NK-92 treated with Interleukin-12 subunit alpha and Interleukin-12 subunit beta, amount 100 ng/mL, for 24 hours (cell line): ENCODE measurements around the gene PLPP7.
"Not testable (repeated sequence)": the region's sequence is repeated elsewhere in the genome, so short reads cannot be mapped to it uniquely, and the experiment has no call there.

Experiments used
- DNase-seq: peaks from one replicate; lab custom pipeline; 2025; lab: John Stamatoyannopoulos, UW

PLPP7 gene

DNA sequence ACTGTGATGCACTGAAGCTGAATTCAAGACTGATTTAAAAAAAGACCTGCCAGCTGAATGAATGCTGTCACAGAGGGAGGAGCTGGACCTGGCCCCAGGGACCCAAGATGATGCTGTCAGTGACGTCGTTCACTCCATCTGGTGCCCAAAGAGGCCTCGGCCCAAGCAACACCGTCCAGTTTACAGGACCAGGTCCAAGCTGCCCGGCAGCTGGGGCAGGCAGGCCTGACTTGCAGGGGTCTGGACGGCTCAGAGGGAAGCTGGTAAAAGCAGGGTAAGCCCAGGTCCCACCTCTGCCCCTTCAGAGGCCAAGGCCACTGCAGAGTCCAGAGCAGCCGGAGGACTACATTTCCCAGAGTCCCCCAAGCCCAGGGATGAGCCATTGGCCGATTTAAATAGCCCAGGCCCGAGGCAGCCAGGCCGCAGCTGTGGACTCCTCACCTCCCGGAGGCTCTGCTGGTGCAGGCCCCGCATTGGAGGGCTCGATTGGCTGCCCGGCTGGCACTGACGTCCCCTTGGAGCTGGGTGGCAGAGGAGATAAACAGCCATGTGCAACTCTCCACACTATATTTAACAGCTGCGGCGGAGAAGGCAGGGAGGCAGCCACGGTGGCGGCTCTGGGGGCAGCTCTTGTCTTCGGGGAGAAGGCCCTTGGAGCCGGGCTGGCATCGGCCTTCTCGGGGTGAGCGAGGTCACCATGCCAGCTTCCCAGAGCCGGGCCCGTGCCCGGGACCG, at the start of gene PLPP7:
PLPP7 (plus strand) TSS at position 423 of the 735 bp plus-strand sequence; CDS start at position 698, 275 bp downstream.
- no peak for DNase-seq

DNA sequence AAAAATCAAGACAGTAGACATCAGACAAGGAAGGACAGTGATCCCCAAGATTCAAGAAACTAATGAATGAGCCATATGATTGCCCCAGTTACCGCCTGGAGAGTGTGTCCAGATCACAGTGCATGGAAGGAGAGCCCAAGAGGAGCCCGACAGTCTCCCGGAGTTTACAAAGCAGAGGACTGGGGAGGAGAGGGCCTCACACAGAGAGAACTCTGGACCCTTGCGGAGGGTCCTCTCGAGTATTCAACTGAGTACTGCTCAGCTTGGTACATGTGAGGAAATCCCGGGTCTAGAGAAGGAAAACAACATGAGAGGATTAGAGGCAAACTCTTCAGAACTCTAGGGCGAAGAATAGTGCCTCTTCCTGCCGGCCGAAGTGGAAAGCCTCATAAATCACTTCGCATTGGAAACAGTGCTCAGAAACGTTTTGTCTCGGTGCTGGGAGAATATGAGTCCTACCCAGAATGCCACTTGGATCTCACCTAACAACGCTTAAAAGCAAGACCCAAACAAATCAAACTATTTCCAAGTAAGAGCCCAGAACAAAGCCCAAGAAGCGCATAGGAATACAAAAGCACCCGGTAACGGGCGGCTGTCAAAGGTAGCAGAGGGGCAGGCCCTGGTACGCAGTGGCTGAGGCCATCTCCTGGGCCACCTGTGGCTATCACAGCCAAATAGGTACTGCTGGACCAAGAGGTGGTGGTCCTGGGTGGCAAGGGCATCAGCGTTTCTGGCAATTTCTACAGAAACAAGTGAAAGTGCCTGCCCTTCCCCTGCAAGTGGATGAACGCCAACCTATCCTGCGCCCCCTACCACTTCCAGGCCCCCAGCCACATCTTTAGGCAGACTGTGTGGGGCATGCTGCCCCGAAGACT, 49.2 kb upstream of the PLPP7 start:
- DNase-seq = no peak

DNA sequence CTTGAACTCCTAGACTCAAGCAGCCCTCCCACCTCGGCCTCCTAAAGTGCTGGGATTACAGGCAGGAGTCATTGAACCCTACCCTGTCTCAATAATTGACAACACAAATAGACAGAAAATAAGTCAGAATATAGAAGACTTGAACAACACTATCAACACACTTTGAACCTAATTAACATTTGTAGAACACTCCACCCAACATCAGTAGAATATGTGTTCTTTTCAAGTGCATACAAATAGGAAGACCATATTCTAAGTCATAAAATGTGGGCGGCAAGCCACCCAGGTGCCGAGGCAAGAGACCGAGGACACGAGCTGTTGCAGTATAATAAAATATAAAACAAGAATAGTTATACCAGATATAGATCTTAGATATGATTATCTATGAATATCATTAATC, 45.2 kb upstream of the PLPP7 start:
- DNase-seq = not testable (repeated sequence)

DNA sequence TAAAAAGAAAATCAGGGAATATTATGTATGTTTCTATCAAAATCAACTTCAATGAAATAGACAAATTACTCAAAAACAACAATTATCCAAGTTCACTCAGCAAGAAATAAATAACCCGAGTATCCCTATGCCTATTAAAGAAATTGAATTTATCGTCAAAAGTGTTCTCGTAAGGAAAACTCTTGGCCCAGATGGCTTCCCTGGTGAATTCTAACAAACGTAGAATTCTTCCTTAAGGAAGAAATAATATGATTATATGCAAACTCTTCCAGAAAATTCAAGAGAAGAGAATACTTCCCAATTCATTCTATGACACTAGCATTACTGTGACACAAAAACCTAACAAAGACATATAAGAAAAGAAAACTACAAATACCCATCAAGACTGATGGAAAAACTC, 42.9 kb upstream of the PLPP7 start:
- no peak for DNase-seq

DNA sequence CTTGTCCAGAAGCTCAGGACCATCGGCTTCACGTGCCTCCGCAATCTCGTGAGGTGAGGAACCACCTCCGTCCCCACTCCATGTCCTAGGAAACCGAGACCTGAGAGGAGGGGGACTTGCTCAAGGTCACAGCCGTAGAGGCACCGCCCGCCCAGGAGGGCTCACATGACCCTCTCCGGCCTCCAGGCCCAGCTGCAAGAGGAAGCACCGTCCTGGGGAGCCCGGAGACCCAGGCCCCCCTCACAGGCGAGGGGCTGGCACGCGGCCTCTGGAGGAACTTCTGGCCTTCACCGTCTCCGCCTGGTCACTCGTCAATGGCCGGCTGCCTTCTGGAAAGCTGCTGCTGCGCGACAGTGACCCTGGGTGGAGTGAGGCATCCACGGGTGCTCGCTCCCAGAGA, 37.4 kb upstream of the PLPP7 start:
- DNase-seq = no peak

DNA sequence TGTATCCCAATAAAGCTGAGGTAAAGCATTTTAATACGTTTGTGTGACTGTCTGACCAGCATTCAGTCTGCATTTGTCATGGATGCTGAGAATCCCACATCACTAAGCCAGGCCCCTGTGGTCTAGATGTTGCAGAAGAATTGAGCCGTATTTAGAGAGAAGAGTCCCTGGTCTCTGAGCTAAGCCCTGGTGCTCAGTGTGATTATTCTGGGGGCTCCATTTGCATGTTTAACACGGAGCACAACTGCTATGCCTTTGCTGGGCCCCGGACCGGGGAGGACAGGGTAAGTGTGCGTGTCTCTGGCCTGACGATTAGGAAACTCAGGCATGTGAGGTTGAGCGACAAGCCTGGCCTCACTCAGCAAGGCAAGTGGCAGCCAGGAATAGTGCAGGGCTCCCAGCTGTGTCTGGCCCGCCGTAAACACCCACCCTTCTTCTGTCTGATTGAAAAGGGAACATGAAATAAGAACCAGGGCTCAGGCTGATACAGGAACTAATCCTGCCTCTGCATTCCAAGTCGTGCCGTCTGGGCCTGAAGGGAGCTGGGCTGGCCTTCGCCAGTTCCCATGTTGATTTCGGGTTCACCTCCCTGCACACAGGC, 35.5 kb upstream of the PLPP7 start:
- DNase-seq = no peak

DNA sequence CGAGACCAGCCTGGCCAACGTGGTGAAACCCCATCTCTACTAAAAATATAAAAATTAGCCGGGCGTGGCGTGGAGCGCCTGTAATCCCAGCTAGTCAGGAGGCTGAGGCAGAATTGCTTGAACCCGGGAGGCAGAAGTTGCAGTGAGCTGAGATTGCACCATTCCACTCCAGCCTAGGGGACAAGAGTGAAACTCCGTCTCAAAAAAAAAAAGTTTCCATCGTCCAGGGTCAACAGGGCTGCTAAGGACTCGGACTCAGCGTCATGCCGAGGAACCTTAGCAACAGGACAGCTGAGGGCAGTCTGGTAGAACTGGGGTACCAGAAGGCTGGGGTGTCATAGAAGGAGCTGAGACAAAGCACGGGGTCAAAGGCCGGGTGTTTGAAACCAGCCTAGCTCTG, 34.9 kb upstream of the PLPP7 start:
- DNase-seq = no peak

DNA sequence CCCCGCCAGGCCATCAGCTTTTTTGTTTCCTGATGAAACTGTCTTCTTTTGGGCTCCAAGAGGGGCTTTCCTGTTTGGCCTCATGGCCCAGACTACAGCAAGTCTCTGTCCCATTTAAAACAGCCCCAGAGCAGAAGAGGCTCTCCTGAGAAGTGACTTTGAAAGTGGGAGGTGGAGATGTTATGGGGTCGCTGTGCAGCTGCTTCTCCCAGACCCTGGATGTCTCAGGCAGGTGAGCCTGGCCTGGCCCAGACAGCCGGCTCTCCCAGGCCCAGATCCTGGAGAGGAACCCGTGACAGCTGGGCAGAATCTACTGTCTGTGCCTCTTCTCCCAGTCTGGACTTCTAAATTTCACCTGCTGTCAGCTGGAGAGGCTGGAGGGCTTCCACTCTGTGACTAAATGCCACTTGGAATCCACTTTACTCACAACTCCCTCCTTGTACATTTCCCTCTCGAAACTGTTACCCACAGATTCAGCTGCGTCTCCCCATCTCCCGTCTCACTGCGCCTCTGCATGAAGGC, 33.8 kb upstream of the PLPP7 start:
- no peak for DNase-seq

DNA sequence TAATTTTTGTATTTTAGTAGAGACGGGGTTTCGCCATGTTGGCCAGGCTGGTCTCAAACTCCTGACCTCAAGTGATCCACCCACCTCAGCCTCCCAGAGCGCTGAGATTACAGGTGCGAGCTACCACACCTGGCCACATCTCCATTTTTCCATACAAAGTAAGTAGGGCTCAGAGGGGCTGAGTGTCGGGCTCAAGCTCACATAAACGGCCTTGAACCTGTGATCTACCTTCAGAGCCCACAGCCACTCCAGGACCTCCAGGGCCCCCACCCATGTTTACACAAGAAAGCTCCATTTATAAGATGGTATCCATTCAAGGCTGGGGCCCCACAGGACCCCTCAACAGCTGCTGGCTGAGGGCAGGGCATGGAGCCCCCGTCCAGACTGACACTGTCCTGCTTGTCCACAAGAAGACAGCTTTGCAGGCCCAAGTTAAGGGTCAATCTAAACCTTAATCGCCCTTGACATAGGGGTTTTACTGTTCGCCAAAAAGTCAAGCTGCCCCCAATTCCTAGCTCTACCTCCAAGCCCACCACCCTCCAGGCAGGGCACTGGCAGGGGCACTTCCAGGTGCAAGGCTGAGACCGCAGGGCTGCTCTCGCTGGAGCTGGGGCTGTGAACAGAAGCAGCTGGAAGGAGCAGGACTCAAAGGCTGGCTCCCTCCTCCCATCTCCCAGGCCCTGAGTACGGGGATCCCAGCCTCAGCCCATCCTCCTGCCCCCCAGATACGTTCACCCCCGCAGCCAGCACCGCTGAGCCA, 32.1 kb upstream of the PLPP7 start:
- DNase-seq = no peak

DNA sequence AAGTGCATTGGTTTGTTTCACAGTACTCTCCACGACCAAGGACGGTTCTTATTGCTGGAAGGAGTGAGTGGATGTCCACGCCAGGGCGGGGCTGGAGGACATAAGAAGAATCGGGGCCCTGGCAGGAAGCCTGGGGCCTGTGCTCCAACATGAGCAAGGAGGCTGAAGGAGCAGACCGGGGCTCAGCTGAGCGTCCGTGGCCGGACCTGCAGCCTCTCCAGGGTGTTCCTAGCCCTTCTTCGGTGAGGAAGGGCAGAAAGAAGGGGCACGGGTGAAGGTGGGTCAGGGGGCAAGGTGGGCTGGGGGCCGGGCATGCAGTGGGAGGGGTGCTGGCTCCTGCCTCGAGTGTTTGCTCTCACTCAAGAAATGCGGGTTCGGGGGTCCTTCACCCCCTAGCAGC, 31.3 kb upstream of the PLPP7 start:
- DNase-seq = no peak

DNA sequence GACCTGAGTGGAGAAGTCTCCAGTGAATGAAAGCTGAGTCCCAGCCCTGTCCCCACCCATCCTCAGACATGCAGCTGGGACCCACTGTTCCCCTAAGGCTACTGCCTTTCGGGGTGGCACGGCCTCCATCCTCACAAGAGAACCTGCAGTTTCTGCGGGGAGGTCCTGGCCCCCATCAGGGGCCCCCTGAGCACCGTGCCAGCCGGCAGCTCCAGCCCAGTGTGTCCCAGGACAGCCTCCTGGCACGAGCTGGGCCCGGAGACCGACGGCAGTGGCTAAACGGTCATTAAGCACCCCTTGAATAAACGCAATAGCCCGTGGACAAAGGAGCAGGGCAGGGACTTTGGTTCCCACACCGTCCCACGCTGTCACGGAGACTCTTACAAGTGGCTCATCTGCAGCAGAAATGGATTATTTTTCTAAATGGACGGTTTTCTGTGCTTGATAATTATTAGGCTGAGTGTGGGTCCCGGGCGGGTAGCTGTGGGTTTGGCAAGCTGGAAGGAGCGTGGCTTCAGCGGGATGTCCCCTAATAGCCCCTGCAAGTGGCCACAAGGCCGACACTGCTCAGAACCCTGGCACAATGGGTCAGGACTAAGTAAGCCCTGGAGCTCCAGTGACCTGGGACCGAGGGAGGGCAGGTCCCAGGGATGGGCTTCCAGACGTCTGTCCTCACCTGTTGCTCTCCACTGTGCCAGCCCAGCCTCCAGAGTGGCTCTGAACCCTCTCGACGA, 30.7 kb upstream of the PLPP7 start:
- DNase-seq = no peak

DNA sequence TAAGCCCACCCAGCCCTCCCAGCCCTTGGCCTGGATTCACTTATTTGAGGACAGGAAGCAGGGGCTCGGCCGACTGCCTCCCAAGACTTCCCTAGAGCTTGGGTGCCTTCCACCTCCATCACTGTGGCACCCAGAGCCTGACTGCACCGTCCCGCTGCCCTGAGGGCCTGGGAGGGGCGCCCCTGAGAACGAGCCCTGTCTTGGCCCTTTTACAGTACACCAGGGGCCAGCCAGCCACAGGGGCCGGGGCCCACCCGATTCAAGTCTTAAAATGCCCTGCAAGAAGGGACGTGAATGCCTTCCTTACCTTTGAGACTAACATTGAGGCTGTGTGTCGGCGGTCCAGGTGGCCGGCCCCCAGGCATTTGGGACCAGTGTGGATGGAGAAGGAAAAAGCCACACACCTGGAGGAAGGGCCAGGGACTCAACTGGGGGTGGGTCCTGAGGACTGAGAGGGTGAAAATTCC, 30.1 kb upstream of the PLPP7 start:
- no peak for DNase-seq

DNA sequence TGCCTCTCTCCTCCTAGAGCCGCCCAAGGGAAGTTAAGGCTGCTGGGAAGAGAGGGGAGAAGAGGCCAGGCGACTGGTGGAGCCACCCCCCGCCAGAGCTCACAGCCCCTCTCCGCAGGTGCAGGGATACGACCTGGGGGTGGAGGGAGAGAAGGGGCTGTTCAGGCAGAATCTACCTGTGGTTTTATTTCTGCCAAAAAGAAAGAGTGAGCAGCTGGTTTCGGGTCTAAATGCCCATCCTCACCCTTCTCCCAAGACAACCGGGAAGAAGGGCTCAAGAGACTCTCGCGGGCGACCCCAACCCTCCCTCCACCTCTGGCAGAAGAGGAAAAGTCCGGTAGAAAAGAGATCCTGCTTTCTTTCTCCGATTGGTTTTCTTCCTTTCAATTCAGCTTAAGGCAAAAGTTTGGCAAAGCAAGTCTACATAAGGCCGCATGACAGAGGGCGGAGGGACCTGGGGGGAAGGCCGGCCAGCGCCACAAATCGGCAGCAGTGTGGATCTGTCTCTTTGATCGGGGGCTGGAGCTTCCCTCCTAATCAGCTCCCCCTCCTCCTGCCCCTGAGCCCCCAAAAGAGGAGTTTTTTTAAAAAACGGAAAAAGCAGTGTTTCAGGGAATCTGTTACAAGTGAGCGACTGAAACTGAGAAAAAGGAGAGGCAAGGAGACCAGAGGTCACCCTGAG, 29.5 kb upstream of the PLPP7 start:
- DNase-seq = no peak

DNA sequence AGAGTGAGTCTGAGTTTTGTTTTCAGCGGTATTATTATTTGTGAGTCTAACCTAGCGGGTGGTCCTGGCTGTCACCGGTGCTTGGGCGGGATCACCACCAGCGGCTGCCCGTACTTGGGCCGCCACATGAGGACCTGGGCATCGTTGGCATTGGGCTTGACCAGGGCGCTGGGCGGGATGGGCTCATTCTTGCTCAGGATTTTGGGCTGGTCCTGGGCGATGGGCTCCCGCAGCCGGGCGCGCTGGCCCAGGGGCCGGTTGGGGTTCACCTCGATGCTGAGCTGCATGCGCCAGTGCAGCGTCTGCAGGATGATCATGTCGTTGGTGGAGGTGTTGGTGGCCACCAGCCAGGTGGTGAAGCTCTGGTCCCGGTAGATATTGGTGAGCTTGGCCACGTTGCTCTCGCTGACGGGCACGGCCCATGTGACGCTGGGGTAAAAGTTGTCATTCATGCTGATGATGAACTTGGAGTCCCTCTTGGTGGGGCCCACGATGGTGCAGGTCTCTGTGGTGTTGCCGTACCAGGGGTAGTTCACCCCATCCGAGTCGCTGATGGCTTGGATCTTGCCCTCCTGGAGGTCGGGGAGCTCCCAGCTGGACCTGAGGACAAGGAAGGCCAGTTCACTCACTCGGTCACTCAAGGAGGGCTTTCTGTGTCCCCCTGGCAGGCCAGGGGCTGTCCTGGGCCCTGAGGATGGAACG, 28.6 kb upstream of the PLPP7 start:
- no peak for DNase-seq

DNA sequence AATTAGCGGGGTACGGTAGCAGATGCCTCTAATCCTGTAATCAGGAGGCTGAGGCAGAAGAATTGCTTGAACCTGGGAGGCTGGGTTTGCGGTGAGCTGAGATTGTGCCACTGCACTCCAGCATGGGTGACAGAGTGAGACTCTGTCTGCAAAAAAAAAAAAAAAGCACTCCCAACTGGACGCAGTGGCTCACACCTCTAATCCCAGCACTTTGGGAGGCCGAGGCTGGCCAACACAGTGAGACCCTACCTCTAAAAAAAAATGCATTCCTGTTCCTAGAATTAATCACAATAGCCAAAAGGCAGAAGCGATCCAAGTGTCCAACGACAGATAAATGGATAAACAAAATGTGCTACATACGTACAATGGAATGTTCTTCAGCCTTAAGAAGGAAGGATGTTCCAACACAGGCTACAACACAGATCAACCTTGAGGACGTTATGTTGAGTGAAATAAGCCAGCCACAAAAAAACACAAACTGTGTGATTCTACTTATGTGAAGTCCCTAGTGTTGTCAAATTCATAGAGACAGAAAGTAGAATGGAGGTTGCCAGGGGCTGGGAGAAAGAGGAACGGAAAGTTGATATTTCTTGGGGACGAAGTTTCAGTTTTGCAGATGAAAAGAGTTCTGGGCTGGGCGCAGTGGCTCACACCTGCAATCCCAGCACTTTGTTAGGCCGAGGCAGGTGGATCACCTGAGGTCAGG, 27.0 kb upstream of the PLPP7 start:
- no peak for DNase-seq

DNA sequence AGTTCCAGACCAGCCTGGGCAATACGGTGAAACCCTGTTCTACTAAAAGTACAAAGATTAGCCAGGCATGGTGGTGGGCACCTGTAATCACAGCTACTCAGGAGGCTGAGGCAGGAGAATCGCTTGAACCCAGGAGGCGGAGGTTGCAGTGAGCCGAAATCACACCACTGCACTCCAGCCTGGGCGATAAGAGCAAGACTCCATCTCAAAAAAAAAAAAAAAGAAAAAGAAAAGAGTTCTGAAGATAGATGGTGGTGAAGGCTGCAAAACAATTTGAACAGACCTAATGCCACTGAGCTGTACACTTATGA, 26.5 kb upstream of the PLPP7 start:
- not testable (repeated sequence) for DNase-seq

DNA sequence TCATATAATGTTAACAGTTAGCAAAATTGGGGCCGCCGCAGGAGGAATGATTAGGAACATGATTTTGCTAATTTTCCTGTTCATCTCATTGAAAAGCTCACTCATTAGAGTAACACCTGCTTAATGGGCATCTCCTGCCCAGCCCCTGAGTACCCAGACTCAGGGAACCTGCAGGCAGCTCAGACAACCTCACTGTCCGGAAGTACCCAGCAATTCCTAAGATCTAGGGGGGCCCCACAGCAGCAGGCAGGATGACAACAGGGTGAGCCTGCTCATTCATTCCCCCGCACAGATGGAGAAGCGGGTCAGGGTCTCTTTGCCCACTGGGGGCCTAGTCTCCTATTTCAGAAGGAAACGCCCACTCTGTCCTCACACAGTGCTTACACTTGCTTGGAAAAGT, 25.8 kb upstream of the PLPP7 start:
- DNase-seq = no peak

DNA sequence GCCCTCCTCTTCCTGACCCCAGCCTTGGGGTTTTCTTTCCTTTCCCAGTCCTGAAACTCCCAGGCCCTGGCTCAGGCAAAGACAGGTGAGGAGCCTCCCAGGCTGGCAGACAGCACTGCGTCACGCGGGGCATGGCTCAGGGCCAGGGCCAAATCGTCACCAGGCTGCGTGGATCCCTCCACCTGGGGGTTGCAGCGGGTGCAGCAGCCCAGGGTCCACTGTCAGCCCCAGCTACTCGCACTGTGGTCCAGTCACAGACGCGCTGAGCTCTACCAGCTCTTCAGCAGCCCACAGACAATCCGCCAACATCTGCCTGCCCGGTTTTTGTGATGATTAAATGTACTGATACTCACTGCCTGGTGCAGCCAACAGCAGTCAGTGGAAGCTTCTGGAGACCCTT, 25.3 kb upstream of the PLPP7 start:
- no peak for DNase-seq
